ENCODE results near the gene FGFR3.
A peak's percentile ranks its signal among the peaks of the same experiment; 100 is the strongest.
"Not testable (repeated sequence)": the region's sequence is repeated elsewhere in the genome, so short reads cannot be mapped to it uniquely, and the experiment has no call there.

The FGFR3 gene

DNA sequence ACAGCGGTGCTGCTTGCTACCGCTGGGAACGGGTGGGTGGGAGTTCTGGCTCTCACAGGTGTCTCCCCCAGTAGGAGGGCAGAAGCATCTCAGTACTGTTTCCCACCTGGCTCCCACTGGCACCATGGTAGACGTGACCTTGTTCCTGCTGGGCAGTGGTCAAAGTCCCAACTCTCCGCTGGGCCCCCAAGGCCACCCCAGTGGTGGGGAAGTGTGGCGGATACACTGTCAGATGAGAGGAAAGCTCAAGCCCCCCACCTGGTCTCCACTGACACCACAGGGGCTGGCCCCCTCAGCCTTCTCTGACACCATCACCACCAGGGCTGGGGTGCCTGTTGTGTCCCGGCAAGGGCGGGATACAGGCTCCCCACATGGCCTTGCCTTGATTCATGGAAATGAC, 38.2 kb downstream of the FGFR3 start:
- TF ChIP-seq, protein P1, sequence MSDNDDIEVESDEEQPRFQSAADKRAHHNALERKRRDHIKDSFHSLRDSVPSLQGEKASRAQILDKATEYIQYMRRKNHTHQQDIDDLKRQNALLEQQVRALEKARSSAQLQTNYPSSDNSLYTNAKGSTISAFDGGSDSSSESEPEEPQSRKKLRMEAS (IDR thresholded peaks at IDR 0.05; ENCODE audit: low read depth, low read length) = no peak
- no peak for TF ChIP-seq POLR2A (IDR thresholded peaks at IDR 0.05; ENCODE audit: extremely low read depth, insufficient read length)
- TF ChIP-seq, protein P2, sequence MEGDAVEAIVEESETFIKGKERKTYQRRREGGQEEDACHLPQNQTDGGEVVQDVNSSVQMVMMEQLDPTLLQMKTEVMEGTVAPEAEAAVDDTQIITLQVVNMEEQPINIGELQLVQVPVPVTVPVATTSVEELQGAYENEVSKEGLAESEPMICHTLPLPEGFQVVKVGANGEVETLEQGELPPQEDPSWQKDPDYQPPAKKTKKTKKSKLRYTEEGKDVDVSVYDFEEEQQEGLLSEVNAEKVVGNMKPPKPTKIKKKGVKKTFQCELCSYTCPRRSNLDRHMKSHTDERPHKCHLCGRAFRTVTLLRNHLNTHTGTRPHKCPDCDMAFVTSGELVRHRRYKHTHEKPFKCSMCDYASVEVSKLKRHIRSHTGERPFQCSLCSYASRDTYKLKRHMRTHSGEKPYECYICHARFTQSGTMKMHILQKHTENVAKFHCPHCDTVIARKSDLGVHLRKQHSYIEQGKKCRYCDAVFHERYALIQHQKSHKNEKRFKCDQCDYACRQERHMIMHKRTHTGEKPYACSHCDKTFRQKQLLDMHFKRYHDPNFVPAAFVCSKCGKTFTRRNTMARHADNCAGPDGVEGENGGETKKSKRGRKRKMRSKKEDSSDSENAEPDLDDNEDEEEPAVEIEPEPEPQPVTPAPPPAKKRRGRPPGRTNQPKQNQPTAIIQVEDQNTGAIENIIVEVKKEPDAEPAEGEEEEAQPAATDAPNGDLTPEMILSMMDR (IDR thresholded peaks at IDR 0.05; ENCODE audit: low read depth, low read length) = no peak
- TF ChIP-seq MYC (IDR thresholded peaks at IDR 0.05; ENCODE audit: low read depth, low read length) = no peak
- H3K4me3 ChIP-seq (ENCODE audit: low read depth, low read length) = no peak overlapping the region

DNA sequence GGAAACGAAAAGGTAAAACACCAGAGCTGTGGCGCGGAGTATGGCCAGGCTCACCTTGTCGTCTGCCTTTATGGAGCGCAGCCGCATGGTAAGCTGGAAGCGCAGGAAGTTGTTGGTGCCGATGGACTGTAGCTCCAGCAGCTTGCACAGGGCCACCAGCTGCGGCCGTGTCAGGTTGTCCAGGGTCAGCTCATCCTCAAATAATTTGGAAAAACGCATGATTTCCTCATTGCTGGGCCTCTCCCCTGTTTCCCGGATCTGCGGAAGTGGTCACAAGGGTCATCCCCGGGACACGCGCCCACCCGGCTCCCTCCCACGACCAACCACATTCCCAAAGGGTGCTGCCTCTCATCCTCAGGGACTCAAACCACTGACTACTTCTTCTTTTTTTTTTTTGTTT, 39.6 kb downstream of the FGFR3 start:
- TF ChIP-seq, protein P1 (IDR thresholded peaks at IDR 0.05; ENCODE audit: low read depth, low read length) = no peak
- TF ChIP-seq, protein P2 (IDR thresholded peaks at IDR 0.05; ENCODE audit: low read depth, low read length) = no peak
- TF ChIP-seq POLR2A (IDR thresholded peaks at IDR 0.05; ENCODE audit: extremely low read depth, insufficient read length) (no peak), MYC (IDR thresholded peaks at IDR 0.05; ENCODE audit: low read depth, low read length) (no peak)
- no peak overlapping the region for H3K4me3 ChIP-seq (ENCODE audit: low read depth, low read length)
- no peak for DNase-seq (ENCODE audit: low read depth)

More for the DNA sequence above, 38.2 kb downstream of the FGFR3 start:
- no peak for DNase-seq (ENCODE audit: low read depth)

DNA sequence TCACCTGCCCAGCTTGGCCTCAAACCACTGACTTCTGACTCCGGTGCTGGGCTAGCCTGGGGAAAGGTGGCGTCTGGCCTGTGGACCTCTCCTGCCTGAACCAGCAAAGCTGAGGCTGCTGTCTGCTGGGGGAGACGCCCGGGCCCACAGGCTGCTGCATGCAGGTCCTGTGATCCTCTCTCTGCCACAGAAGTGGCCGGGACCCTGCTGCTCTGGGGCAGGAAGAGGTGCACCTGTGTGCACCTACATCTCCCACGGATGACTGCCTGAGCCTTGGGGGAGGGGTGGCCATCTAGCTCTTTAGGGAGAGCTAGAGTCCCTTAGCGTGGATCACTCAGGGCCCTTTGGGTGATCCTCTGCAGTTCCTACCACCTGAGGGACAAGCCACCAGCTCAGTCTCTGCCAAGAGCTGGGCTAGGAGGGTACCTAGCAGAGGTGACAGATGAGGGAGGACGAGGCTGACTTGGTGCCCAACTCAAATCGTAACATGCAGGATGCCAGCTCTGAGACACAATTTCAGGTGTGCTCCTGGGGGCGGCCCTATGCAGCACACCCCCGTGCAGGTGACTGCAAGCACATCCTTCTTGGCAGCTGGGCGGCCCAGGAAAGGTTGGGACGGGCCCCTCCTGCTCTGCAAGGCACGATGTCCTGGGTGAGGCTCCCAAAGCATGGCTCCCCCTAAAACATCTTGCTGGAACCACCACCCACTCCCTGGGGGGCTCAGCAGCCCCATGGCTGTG, 40.4 kb downstream of the FGFR3 start:
- DNase-seq (ENCODE audit: low read depth) = no peak
- no peak for TF ChIP-seq MYC (IDR thresholded peaks at IDR 0.05; ENCODE audit: low read depth, low read length)
- TF ChIP-seq, protein P2 (IDR thresholded peaks at IDR 0.05; ENCODE audit: low read depth, low read length) = no peak

DNA sequence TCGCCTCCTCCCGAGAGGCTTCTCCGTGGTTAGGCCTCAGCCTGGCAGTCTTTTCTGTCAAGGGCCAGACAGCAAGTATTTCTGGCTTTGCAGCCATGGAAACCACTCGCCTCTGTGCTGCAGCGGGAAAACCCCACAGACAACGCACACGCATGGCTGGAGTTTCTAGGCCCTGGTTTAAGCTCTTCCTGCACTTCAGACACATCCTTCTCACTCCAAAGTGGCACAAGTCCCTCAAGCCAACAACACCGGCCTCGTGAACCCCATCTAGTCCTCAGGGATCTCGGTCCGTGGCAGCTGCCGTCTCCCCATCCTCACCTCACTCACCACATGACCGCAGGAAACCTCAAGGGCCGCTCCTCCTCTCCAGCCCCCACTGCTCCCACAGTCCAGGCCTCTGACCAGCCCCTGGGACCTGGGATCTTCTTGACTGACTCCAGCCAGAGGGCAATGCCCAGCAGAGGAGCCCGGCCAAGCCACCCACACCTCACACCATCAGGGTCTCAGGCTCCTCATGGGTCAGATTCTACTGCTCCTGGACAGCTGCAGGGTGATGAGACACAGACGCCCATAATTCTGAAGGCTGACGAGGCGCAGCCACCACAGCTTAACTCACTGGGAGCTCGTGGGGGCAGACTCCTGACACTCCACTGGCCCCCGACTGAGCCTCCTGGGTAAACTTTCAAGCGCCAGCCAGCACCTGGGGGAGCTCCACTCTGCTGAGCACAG, 41.1 kb downstream of the FGFR3 start:
- DNase-seq (ENCODE audit: low read depth) = peak; percentile 62

More for the DNA sequence above, 40.4 kb downstream of the FGFR3 start:
- H3K4me3 ChIP-seq (ENCODE audit: low read depth, low read length) = no peak overlapping the region

DNA sequence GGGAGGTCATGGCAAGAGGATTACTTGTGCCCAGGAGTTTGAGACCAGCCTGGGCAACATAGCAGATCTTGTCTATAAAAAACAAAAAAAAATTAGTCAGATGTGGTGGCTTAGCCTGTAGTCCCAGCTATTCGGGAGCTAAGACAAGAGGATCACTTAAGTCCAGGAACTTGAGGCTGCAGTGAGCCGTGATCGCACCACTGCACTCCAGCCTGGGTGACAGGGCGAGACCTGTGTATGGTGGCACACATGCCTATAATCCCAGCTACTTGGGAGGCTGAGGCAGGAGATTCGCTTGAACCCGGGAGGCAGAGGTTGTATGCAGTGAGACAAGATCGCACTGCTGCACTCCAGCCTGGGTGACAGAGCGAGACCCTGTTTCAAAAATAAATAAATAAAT, 42.7 kb downstream of the FGFR3 start:
- not testable (repeated sequence) for H3K4me3 ChIP-seq (ENCODE audit: low read depth, low read length); DNase-seq (ENCODE audit: low read depth)

More for the DNA sequence above, 41.1 kb downstream of the FGFR3 start:
- TF ChIP-seq, protein P2 (IDR thresholded peaks at IDR 0.05; ENCODE audit: low read depth, low read length) = no peak
- TF ChIP-seq POLR2A (IDR thresholded peaks at IDR 0.05; ENCODE audit: extremely low read depth, insufficient read length) (no peak), MYC (IDR thresholded peaks at IDR 0.05; ENCODE audit: low read depth, low read length) (no peak)
- TF ChIP-seq, protein P1 (IDR thresholded peaks at IDR 0.05; ENCODE audit: low read depth, low read length) = no peak
- H3K4me3 ChIP-seq (ENCODE audit: low read depth, low read length) = no peak overlapping the region

DNA sequence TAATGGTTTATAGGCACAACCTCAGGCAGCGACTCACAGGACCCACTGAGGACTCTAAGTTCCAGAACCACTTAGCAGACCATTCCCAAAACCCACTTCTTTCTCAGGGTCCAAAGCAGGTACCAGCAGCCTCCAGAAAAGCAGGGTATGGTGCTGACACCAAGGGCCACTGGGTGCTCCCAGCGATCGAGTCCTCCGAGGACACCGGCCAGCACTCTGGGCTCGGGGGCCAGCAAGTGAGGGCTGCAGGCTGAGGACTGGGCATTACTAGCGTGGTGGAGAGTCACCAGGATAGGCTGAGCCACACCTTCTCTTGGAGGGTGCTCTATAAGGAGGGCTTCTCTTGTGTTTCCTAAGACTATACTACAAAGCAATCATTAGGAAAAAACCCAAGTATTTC, 43.6 kb downstream of the FGFR3 start:
- TF ChIP-seq, protein P1 (IDR thresholded peaks at IDR 0.05; ENCODE audit: low read depth, low read length) = no peak
- TF ChIP-seq, protein P2 (IDR thresholded peaks at IDR 0.05; ENCODE audit: low read depth, low read length) = no peak
- no peak for TF ChIP-seq POLR2A (IDR thresholded peaks at IDR 0.05; ENCODE audit: extremely low read depth, insufficient read length)
- no peak for TF ChIP-seq MYC (IDR thresholded peaks at IDR 0.05; ENCODE audit: low read depth, low read length)
- DNase-seq (ENCODE audit: low read depth) = no peak
- H3K4me3 ChIP-seq (ENCODE audit: low read depth, low read length) = no peak overlapping the region

Measured in NB4 (cell line).